VCaP (cell line): ENCODE results near the gene RPL38.

Source experiments
- H3K27ac ChIP-seq: fragments of 450-650 bp; 2 replicates; pipeline ENCODE4 v1.5.1; 2017
- TF ChIP-seq, protein P1 (sequence below): fragments of 450-650 bp; conservative IDR thresholded peaks from 2 replicates; pipeline ENCODE4 v1.5.1; 2017; ENCODE audit warnings: mild to moderate bottlenecking, moderate library complexity

RPL38 gene

DNA sequence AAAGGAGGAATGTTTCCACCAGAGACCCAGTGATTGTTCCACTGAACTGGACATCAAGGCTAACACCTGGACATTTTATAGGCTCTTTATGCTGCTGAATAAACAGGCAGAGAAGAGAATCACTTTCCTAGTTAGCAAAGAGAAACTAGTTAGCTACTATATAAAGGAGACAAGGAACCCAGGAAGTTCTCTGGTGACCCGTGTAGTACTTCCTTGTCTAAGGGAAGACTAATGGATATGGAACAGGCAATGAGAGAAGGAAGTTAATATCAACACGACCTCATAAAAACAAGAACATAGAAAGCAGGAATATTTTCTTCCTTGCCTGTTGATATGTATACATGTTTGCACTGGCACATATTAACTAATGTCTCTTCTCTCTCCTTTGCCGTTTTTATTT lies 30.8 kb upstream of the RPL38 start:
- H3K27ac ChIP-seq = no peak overlapping the region
- TF ChIP-seq, protein P1, sequence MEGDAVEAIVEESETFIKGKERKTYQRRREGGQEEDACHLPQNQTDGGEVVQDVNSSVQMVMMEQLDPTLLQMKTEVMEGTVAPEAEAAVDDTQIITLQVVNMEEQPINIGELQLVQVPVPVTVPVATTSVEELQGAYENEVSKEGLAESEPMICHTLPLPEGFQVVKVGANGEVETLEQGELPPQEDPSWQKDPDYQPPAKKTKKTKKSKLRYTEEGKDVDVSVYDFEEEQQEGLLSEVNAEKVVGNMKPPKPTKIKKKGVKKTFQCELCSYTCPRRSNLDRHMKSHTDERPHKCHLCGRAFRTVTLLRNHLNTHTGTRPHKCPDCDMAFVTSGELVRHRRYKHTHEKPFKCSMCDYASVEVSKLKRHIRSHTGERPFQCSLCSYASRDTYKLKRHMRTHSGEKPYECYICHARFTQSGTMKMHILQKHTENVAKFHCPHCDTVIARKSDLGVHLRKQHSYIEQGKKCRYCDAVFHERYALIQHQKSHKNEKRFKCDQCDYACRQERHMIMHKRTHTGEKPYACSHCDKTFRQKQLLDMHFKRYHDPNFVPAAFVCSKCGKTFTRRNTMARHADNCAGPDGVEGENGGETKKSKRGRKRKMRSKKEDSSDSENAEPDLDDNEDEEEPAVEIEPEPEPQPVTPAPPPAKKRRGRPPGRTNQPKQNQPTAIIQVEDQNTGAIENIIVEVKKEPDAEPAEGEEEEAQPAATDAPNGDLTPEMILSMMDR = no peak

DNA sequence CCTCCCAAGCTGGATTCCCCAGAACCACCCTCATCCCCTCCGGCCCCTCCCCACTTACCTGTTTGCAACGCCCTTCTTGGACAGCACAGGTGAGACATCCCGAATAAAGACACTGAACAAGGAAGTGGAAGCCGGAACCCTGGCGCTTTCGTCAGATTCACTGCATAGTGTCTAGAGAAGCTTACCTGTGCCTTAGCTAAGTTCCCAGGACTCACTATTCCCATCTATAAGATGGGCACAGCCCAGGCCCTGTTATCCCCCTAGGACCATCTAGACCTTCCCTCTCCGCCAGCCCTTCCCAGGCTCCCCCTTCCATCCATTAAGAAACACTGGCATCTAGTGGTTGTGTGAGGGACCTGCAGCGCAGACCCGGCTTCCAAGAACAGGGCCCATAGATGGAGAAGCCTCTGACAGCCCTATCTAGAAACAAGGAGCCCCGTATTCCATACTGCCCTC lies 26.9 kb upstream of the RPL38 start:
- TF ChIP-seq, protein P1 = peak; percentile 89
- no peak overlapping the region for H3K27ac ChIP-seq

DNA sequence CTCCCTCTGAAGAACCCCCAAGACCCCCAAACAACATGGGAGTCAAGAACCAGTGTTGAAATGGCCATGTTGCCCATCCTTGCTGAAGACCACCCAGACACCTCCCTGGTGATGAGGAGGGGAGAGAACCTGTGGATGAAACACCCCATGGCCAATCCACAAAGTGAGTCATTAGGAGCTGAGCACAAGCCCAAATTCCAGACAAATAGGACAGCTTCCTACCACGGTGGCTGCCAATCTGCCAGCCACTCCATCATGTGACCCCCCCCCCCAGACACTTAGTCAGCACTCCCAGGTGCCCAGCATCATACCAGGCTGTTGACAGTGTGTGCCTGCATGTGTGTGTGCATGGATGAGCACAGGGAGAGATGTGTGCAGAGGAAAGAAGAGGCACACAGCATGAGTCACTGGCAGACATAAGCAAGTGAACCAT lies 26.4 kb upstream of the RPL38 start:
- TF ChIP-seq, protein P1 = peak; percentile 59
- no peak overlapping the region for H3K27ac ChIP-seq

DNA sequence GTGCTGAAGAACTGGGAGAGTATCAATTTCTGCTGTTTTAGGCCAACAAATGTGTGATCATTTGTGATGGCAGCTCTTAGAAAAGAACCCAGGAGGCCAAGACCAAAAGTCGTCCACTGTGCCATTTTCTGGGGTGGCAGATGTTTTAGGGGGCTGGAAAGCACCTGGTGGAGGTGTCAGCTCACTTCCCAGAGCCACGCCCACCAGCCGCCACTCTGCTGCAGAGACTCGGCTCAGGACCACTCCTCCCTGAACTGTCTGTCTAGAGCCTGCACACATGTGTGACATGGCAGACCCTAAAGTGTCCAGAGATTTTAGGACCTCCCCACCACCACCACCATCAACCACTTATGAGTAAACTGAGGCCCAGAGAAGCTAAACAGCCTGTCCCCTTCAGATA lies 23.9 kb upstream of the RPL38 start:
- TF ChIP-seq, protein P1 = no peak
- no peak overlapping the region for H3K27ac ChIP-seq

DNA sequence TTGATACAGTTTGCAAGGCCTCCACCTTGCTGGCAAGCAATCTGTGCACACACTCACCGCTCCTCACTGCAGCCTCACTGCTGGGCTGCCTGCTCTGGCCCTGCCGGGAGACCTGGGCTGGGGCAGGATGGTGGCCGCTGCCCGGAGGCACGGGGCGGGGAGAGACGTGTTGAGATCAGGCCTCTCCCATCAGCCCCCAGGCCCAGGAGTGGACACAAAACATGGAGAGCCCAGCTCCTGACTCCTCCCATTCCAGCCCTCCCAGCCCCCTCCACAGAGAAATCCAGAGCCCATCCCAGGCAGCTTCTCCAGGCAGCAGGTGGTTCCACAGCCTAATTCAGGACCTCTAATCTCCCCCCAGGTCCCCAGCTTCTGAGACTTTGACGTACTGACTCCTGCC lies 23.1 kb upstream of the RPL38 start:
- TF ChIP-seq, protein P1 = no peak
- H3K27ac ChIP-seq = no peak overlapping the region

DNA sequence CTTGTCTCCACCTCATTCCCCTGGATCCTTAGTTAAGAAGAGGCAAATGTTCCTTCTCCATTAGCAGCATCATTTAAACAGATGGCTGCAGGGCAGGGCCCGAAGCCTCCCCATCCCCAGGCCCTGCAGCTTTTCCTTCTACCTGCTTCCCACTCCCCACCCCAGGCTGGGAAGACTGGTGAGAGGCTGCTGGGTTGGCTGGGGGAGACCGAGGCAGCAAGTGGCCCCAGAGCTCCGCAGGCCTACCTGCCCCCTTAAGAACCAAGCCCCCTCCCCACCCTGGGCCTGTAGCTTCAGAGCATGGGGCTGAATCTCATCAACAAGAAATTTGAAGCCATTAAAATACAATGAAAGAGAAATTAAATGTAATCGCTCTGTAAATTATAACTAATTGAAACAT lies 22.1 kb upstream of the RPL38 start:
- no peak overlapping the region for H3K27ac ChIP-seq
- TF ChIP-seq, protein P1 = no peak

DNA sequence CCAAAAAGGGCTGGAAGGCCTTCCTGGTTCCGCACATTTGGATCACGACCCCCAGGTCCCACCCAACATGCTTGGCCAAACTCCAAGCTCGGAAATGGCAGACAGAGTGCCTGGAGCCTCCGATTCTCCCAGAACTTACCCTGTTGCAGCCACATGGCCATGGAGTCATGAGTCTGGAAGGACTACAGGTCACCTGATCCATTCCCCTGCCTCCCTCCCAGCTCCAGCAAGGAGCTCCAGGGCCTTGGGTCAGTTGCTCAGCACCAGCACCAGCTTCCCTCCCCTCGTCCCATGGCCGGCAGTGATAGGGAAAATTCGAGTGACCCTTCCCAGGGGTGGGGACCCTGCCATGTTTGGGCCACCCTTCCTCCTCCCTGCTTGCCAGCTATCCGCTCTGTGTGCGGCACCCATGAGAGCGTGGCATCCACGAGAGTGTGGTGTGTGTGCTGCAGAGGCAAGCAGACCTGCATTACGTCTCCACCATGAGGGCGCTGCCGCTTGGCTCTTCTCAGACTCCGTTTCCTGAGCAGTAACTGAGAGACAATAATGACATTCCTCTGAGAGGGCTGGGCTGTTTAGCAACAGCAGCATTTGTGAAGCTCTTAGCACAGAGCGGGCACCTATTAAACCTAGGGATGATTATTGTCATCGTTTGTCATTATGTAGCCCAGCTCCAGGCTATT lies 21.3 kb upstream of the RPL38 start:
- TF ChIP-seq, protein P1 = no peak

More for the DNA sequence above, 21.3 kb upstream of the RPL38 start:
- no peak overlapping the region for H3K27ac ChIP-seq
